HG02981 (cell line): ENCODE data around the gene RGPD3.

Experiments used
- ATAC-seq: cut with Tn5 transposase; IDR thresholded peaks from one replicate; pipeline ENCODE4 v1.9.1; 2021; ENCODE audit warnings: mild to moderate bottlenecking, moderate library complexity; ENCODE audit not compliant: unreplicated experiment

The RGPD3 gene

DNA sequence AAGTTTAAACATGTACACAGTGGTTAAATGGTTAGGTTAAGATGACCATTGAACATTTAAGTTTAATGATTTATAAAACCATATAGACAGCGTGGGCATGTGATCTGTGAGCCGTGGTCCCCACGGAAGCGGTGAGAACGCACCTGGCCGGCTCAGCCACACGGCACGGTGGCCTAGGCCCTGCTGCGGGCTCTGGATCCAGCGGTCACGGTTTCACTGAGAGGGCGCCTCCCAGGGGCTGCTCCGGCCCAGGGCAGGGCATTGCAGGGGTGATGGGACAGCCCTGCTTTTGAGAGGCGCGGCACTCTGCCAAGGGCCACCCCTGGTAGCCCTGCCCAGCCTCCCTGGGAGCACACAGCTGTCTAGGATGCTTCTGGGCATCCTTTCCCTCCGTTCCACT lies 124.9 kb downstream of the RGPD3 start:
- ATAC-seq, result no peak

DNA sequence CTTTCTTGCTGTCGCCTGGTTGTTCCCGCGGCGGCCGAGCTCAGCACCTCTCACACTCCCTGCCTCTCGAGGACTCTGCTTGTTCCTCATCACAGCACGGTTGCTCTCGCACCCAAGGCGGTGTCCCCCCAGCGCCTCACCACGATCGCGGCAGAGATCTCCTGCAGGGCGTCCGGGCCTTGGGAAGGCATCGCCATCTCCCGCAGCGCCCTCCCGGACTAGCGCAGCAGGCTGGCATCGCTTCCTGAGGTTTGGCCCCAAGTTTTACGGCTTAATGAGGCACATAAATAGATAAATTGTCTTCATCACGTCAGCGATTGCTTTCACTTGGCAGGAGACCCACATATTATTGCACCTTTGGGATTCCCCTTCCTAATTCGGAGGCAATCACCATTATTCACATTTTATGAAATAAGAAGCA lies 125.4 kb downstream of the RGPD3 start:
- no peak for ATAC-seq

DNA sequence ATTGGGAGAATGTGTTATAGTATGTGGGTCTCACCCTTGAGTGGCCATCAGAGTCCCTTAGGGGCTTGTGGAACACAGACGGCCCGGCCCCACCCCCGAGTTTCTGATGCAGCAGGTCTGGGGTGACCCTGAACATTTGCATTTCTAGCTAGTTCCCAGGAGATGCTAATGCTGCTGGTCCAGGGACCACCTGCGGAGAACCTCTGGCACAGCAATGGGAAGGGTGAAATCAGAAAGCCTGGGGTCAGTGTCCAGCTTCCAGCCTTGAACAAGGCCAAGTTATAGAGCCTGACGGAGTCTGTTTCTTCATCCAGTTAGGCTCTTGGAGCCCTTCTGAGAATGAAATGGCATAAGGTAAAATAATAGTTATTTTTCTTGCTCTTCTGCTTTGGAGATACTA lies 126.5 kb downstream of the RGPD3 start:
- no peak for ATAC-seq
